A549 (cell line): Measurements from ENCODE around the gene ERICH6.

ENCODE experiments used
- CHD2 ChIP-seq: fragments of 150-350 bp; IDR thresholded peaks from 2 replicates; pipeline ENCODE4 v1.6.1; 2014; ENCODE audit warnings: low read length; ENCODE audit not compliant: partially characterized antibody
- CHD4 ChIP-seq: fragments of 200-600 bp; sonication (generic); IDR thresholded peaks from 2 replicates; pipeline ENCODE4 v1.6.1; 2016; ENCODE audit warnings: antibody characterized with exemption, mild to moderate bottlenecking, borderline replicate concordance
- CTCF ChIP-seq: fragments of >200 bp; sonication (Bioruptor Twin); formaldehyde crosslinking; IDR thresholded peaks from 3 replicates; pipeline ENCODE4 v1.5.1; 2016
- JUN ChIP-seq, 2 experiments: fragments of >200 bp; sonication (Bioruptor Twin); formaldehyde crosslinking; IDR thresholded peaks; 2 replicates in 1 of 2; 3 replicates in 1 of 2; pipeline ENCODE4 v1.6.1; 2016 to 2017
- JUNB ChIP-seq: fragments of >200 bp; sonication (Bioruptor Twin); formaldehyde crosslinking; IDR thresholded peaks from 2 replicates; pipeline ENCODE4 v1.6.1; 2016
- MAFK ChIP-seq: fragments of 450-650 bp; IDR thresholded peaks from 2 replicates; pipeline ENCODE4 v1.6.1; 2014; ENCODE audit not compliant: partially characterized antibody
- MAX ChIP-seq: IDR thresholded peaks from 2 replicates; pipeline ENCODE4 v1.6.1; 2012
- POLR2A ChIP-seq: IDR thresholded peaks from 2 replicates; pipeline ENCODE4 v1.6.1; 2012; ENCODE audit warnings: mild to moderate bottlenecking, low read length
- RAD21 ChIP-seq, 2 experiments: fragments of >200 bp in 1 of 2; sonication (Bioruptor Twin) in 1 of 2; formaldehyde crosslinking in 1 of 2; IDR thresholded peaks in 1 of 2; conservative IDR thresholded peaks in 1 of 2; 2 replicates in 1 of 2; 3 replicates in 1 of 2; pipeline ENCODE4 v1.6.1; 2012 to 2018; ENCODE audit warnings: inconsistent platforms in 1 of 2
- SREBF2 ChIP-seq: fragments of 450-650 bp; IDR thresholded peaks from 2 replicates; pipeline ENCODE4 v1.6.1; 2014; ENCODE audit warnings: mild to moderate bottlenecking, moderate library complexity
- USF2 ChIP-seq: fragments of 450-650 bp; IDR thresholded peaks from 2 replicates; pipeline ENCODE4 v1.6.1; 2014; ENCODE audit warnings: antibody characterized with exemption

GRCh38 chr3:150742679-150743078 lies 39.0 kb upstream of the ERICH6 start:
- TF ChIP-seq MAX (no peak), CTCF (no peak), MAFK (no peak), POLR2A (no peak), CHD2 (no peak), JUNB (no peak), USF2 (no peak), JUN (IDR thresholded peaks at IDR 0.05) (no peak), RAD21 (conservative IDR thresholded peaks at IDR 0.05 in 1 of 2, IDR thresholded peaks at IDR 0.05 in 1 of 2) (no peak), SREBF2 (no peak), CHD4 (no peak)
